Measurements from ENCODE around the gene RNF103.
A peak's percentile ranks its signal among the peaks of the same experiment; 100 is the strongest.

RNF103 gene

GRCh38 chr2:86566158-86566820 lies 57.4 kb downstream of the RNF103 start:
- DNase-seq (ENCODE audit: low spot score): peak; percentile 50

GRCh38 chr2:86563650-86564061 lies 60.0 kb downstream of the RNF103 start:
- DNase-seq (ENCODE audit: low spot score): no peak

GRCh38 chr2:86562922-86563649 lies 60.6 kb downstream of the RNF103 start, which contains the start of gene CHMP3:
CHMP3 (minus strand) TSS chr2:86563443; CDS start chr2:86563348, 95 bp downstream.
- DNase-seq (ENCODE audit: low spot score): peak; percentile 96

GRCh38 chr2:86562485-86562921 lies 61.2 kb downstream of the RNF103 start:
- no peak for DNase-seq (ENCODE audit: low spot score)

- DNase-seq (ENCODE audit: low spot score): no peak
These were observed 65.8 kb downstream of the RNF103 start for GRCh38 chr2:86557836-86558235.

GRCh38 chr2:86556508-86556907 lies 67.2 kb downstream of the RNF103 start:
- no peak for DNase-seq (ENCODE audit: low spot score)
